GM13976 (cell line): ENCODE data around the gene HDGF.

Source experiments
- DNase-seq: peaks from one replicate; pipeline ENCODE4 v3.0.0; 2012; ENCODE audit warnings: low spot score
- CTCF ChIP-seq: IDR thresholded peaks from 2 replicates; pipeline ENCODE4 v1.5.1; 2012; ENCODE audit warnings: borderline replicate concordance, mild to moderate bottlenecking; ENCODE audit not compliant: insufficient read depth; ENCODE audit errors: extremely low read depth, missing control alignments, control extremely low read depth
- in situ Hi-C: fragments of 300-500 bp; cut with MboI; formaldehyde crosslinking; loops from one replicate; pipeline ENCODE4 v1.12.0; 2022; ENCODE audit warnings: low sequenced_read_pairs, mixed read lengths, inconsistent platforms; ENCODE audit not compliant: unreplicated experiment

Gene HDGF

GRCh38 chr1:156698995-156699394 is 52.5 kb downstream of the HDGF start:
- no peak for DNase-seq
- in situ Hi-C loops: no loop called here
- TF ChIP-seq CTCF: no peak

GRCh38 chr1:156697481-156697880 is 54.0 kb downstream of the HDGF start:
- in situ Hi-C loops: no loop called here
- no peak for TF ChIP-seq CTCF
- no peak for DNase-seq

- no peak for TF ChIP-seq CTCF
- in situ Hi-C loops: no loop called here
- no peak for DNase-seq
Observed at GRCh38 chr1:156696755-156697154, 54.7 kb downstream of the HDGF start.

- DNase-seq: no peak
- TF ChIP-seq CTCF: no peak
- in situ Hi-C loops: no loop called here
Observed at GRCh38 chr1:156694690-156694962, 56.8 kb downstream of the HDGF start.

- no peak for TF ChIP-seq CTCF
- no peak for DNase-seq
- in situ Hi-C loops: no loop called here
Observed at GRCh38 chr1:156693848-156694689, 57.4 kb downstream of the HDGF start.

GRCh38 chr1:156692925-156693847 is 58.3 kb downstream of the HDGF start:
- no peak for DNase-seq
- in situ Hi-C loops: no loop called here
- TF ChIP-seq CTCF: no peak
